NCI-H510A (cell line): ENCODE measurements around the gene POLDIP2.

ENCODE experiments used
- DNase-seq: peaks from one replicate; lab custom pipeline; 2025; lab: John Stamatoyannopoulos, UW

Gene POLDIP2

GRCh38 chr17:28357061-28357900 lies at the start of gene POLDIP2:
TSS of gene POLDIP2 (minus strand) at chr17:28357527. CDS start at chr17:28357448, 79 bp downstream.
- peak; percentile 88 for DNase-seq

- DNase-seq, result peak; percentile 60
Observed at GRCh38 chr17:28406473-28406814, 49.1 kb upstream of the POLDIP2 start.

GRCh38 chr17:28405632-28406472 lies 48.5 kb upstream of the POLDIP2 start, which contains the start of gene SLC46A1:
TSS of gene SLC46A1 (minus strand) at chr17:28406212. CDS start at chr17:28406114, 98 bp downstream.
- peak; percentile 63 for DNase-seq

- no peak for DNase-seq
Observed at GRCh38 chr17:28404812-28405570, 47.7 kb upstream of the POLDIP2 start.

- no peak for DNase-seq
Observed at GRCh38 chr17:28404461-28404811, 47.1 kb upstream of the POLDIP2 start.

GRCh38 chr17:28404007-28404406 lies 46.7 kb upstream of the POLDIP2 start:
- no peak for DNase-seq

GRCh38 chr17:28402844-28403243 lies 45.5 kb upstream of the POLDIP2 start:
- DNase-seq, result no peak

GRCh38 chr17:28402224-28402630 lies 44.9 kb upstream of the POLDIP2 start:
- DNase-seq, result peak; percentile 15

- no peak for DNase-seq
Observed at GRCh38 chr17:28399808-28400207, 42.5 kb upstream of the POLDIP2 start.

- DNase-seq, result no peak
Observed at GRCh38 chr17:28398280-28398981, 41.1 kb upstream of the POLDIP2 start.

- no peak for DNase-seq
Observed at GRCh38 chr17:28397687-28398279, 40.5 kb upstream of the POLDIP2 start.

GRCh38 chr17:28397275-28397674 lies 39.9 kb upstream of the POLDIP2 start:
- DNase-seq, result no peak

GRCh38 chr17:28396635-28397239 lies 39.4 kb upstream of the POLDIP2 start:
- no peak for DNase-seq

- DNase-seq, result no peak
Observed at GRCh38 chr17:28395968-28396367, 38.6 kb upstream of the POLDIP2 start.

GRCh38 chr17:28395426-28395825 lies 38.1 kb upstream of the POLDIP2 start:
- DNase-seq, result no peak

- no peak for DNase-seq
Observed at GRCh38 chr17:28394337-28395116, 37.2 kb upstream of the POLDIP2 start.

- no peak for DNase-seq
Observed at GRCh38 chr17:28392491-28392890, 35.2 kb upstream of the POLDIP2 start.

- no peak for DNase-seq
Observed at GRCh38 chr17:28391401-28391800, 34.1 kb upstream of the POLDIP2 start.

GRCh38 chr17:28390984-28391383 lies 33.7 kb upstream of the POLDIP2 start:
- no peak for DNase-seq

GRCh38 chr17:28390563-28390962 lies 33.2 kb upstream of the POLDIP2 start:
- DNase-seq, result no peak
